Measurements from ENCODE around the gene CXXC5.
A peak's percentile ranks its signal among the peaks of the same experiment; 100 is the strongest.

Gene CXXC5

DNA sequence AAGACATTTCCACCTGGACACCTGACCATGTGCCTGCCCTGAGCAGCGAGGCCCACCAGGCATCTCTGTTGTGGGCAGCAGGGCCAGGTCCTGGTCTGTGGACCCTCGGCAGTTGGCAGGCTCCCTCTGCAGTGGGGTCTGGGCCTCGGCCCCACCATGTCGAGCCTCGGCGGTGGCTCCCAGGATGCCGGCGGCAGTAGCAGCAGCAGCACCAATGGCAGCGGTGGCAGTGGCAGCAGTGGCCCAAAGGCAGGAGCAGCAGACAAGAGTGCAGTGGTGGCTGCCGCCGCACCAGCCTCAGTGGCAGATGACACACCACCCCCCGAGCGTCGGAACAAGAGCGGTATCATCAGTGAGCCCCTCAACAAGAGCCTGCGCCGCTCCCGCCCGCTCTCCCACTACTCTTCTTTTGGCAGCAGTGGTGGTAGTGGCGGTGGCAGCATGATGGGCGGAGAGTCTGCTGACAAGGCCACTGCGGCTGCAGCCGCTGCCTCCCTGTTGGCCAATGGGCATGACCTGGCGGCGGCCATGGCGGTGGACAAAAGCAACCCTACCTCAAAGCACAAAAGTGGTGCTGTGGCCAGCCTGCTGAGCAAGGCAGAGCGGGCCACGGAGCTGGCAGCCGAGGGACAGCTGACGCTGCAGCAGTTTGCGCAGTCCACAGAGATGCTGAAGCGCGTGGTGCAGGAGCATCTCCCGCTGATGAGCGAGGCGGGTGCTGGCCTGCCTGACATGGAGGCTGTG lies 32.4 kb downstream of the CXXC5 start:
- no peak for DNase-seq (ENCODE audit: low spot score)

- DNase-seq (ENCODE audit: low spot score) = no peak
Observed at GRCh38 chr5:139681112-139681458, 32.9 kb downstream of the CXXC5 start.

DNA sequence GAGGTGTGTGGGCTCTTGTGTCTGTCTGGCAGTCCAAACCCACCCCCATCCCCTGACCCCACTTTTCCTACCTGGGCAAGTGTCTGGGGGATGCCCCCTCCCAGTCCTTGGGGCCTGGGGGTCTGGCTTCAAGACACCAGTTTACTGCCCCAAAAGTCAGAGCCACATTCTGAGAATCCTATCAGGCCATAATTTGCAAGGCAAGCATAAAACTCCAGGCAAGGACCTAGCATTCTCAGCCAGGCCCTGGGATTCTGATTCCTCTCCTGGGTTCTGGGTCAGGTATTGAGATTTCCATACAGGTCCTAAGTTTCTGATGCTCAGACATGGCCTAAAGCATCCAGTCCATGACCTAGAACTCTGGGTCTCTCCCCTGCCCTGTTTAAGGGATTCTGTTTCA lies 33.3 kb downstream of the CXXC5 start:
- DNase-seq (ENCODE audit: low spot score) = no peak

- DNase-seq (ENCODE audit: low spot score) = no peak
Observed at GRCh38 chr5:139682016-139682975, 34.1 kb downstream of the CXXC5 start.

DNA sequence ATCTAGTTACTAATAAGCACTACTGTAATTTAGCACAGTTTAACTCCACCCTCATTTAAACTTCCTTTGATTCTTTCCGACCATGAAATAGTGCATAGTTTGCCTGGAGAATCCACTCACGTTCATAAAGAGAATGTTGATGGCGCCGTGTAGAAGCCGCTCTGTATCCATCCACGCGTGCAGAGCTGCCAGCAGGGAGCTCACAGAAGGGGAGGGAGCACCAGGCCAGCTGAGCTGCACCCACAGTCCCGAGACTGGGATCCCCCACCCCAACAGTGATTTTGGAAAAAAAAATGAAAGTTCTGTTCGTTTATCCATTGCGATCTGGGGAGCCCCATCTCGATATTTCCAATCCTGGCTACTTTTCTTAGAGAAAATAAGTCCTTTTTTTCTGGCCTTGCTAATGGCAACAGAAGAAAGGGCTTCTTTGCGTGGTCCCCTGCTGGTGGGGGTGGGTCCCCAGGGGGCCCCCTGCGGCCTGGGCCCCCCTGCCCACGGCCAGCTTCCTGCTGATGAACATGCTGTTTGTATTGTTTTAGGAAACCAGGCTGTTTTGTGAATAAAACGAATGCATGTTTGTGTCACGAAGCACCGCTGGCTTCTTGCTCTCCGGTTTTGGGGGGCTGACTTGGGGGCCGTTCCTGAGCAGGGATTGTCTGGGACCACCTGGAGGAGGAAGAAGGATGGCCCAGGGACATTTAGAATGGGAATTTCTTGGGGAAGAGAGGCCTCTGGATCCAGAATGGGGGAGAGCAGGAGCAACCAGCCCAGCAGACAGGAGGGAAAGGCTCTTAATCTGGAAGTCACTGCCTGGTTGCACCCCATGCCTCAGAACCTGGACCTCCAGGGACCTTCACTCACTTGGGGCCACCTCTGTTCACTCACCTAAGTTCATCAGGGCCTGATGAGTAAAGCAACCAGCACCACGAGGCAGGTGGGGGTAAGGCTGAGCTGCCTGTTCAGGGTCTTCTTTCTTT lies 35.4 kb downstream of the CXXC5 start:
- no peak for DNase-seq (ENCODE audit: low spot score)

GRCh38 chr5:139684350-139684880 lies 36.3 kb downstream of the CXXC5 start:
- DNase-seq (ENCODE audit: low spot score) = no peak

GRCh38 chr5:139684881-139685749 lies 37.0 kb downstream of the CXXC5 start:
- no peak for DNase-seq (ENCODE audit: low spot score)

DNA sequence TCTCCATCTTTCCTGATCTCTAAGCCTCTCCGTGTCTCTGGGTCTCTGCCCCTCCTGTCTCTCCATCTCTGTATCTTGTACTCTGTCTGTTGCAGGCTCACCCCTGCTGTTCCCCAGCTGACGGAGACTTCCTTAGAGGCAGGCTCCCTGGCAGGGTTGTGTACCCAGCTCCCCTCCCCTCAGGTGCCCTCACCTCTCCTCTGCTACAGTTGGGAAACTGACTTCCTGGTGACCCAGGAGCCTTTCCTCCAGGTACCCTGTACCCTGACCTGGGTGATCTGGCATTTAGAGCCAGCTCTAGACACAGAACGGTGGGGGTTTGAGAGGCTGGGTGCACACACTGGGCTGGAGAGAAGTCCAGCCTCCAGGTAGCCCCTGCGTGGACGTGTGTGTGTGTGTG lies 37.7 kb downstream of the CXXC5 start:
- DNase-seq (ENCODE audit: low spot score) = no peak

- DNase-seq (ENCODE audit: low spot score) = no peak
Observed at GRCh38 chr5:139686356-139686705, 38.2 kb downstream of the CXXC5 start.

- DNase-seq (ENCODE audit: low spot score) = no peak
Observed at GRCh38 chr5:139686706-139687441, 38.7 kb downstream of the CXXC5 start.

- DNase-seq (ENCODE audit: low spot score) = no peak
Observed at GRCh38 chr5:139687656-139688055, 39.5 kb downstream of the CXXC5 start.

- DNase-seq (ENCODE audit: low spot score) = no peak
Observed at GRCh38 chr5:139688088-139688702, 40.0 kb downstream of the CXXC5 start.

DNA sequence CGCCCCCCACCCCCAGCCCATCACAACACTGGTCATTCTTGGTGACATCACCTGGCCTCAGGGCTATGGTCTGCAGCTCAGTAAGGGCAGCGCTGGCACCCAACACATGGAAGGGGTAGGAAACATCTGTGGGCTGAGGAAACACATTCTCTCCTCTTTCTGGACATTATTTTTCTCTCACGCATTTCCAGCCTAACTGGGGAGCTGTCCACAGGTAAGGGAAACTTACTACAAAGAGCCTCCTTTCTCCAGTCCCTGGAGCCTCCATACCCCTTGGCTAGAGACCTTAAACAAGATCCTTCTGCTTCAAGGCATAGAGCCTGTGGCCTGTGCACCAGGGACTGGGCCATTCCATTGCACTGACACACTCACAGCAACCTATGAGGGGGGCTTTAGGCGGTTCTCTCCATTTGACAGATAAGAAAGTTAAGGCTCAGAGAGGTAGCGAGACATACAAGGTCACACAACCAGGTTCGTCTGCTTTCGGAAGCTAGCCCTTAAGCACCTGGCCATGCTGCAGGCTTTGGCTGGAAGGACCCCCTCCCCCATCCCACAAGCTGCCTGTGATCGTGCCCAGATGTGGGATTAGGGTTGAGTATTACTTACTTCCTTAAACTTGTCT lies 40.7 kb downstream of the CXXC5 start:
- DNase-seq (ENCODE audit: low spot score) = no peak

DNA sequence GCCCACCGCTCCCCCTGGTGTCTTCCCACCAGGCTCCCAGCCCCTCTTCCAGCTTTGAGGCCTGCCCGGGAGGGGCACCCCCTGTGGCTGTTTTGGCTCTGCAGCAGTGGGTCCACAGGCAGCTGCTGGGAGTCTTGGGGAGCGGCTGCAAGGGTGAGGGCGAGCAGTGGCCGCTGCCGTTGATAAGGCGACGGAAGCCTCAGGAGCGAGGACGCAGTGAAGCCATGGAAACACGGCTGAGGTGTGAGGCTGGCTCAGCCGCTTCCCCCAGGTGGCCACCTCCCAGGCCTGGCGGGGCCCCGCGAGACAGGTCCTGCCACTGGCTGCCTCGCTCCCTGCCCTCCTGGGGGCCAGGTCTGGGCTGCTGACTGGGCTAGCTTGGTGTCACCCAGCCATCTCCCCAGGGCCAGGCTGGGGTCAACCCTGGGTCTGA lies 41.5 kb downstream of the CXXC5 start:
- no peak for DNase-seq (ENCODE audit: low spot score)

DNA sequence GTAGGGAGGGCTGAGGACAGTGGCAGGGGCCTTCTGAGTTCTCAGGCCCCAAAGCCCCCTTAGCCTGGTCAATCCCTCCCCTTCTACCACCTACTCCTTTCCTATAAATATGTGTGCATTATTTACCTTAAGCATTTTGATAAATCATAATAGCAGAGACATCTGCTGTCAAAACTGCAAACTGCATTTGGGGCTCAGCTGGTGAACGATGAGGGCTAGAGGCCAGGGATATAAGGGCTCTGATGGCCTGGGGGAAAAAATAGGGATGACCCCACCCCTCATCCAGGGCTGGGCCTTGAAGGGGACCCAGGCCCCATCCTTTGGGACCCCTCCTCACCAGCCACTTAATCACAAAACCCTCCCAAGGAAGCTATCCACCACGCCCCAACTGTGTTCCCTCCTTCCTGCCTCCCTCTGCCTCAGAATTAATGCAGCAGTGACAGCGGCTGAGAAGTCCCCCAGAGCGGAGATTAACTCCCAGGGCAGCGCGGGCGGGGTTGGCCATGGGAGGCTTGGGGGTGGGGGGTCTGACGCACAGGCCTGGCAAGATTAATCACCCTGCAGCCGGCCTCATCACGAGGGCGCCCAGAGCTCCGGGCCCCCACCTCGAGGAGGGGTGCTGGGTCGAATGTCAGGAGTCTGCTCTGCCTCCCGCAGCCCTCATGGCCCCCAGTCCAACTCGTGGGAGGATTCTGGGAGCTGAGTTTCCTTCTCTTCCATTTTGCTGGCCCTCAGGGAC lies 42.1 kb downstream of the CXXC5 start:
- peak; percentile 52 for DNase-seq (ENCODE audit: low spot score)

- DNase-seq (ENCODE audit: low spot score) = no peak
Observed at GRCh38 chr5:139690803-139691629, 42.9 kb downstream of the CXXC5 start.

GRCh38 chr5:139692148-139692547 lies 44.0 kb downstream of the CXXC5 start:
- no peak for DNase-seq (ENCODE audit: low spot score)

All from SK-N-DZ (cell line).